NB4 (cell line): ENCODE measurements around the gene UCK2.

Source experiments
- DNase-seq: peaks from one replicate; pipeline ENCODE4 v3.0.0; 2010; ENCODE audit warnings: low read depth
- H3K4me3 ChIP-seq: one replicate; pipeline ENCODE4 v1.5.1; 2011; ENCODE audit warnings: mild to moderate bottlenecking, low read depth, low read length, moderate library complexity
- MYC ChIP-seq: IDR thresholded peaks from 2 replicates; pipeline ENCODE4 v1.6.1; 2011; ENCODE audit warnings: low read depth, low read length
- POLR2A ChIP-seq: IDR thresholded peaks from 2 replicates; pipeline ENCODE4 v1.6.1; 2011; ENCODE audit warnings: mild to moderate bottlenecking; ENCODE audit not compliant: insufficient read length; ENCODE audit errors: extremely low read depth
- TF ChIP-seq, protein P1 (sequence below): IDR thresholded peaks from one replicate; pipeline ENCODE4 v1.5.1; 2012; ENCODE audit warnings: low read depth, low read length
- TF ChIP-seq, protein P2 (sequence below): IDR thresholded peaks from 2 replicates; pipeline ENCODE4 v1.6.1; 2011; ENCODE audit warnings: low read depth, low read length

The UCK2 gene

DNA sequence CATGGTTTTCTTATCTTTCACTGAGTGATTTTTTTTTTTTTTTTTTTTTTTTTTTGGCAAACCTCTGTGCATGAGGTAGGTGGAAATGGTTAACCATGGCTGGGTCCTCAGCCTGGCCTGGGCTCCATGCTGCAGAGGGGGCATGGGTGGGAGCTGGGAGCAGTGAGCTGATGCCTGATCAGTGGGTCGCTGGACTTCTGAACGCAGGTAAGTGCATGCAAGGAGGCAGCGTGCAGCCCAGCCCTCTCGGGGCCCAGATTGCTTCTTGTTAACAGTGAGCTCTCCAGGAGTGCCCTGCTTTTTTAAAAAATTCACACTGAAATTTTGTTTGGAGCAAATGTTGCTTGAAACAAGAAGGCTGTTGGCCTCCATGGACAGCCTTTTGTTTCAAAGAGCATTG, 75.2 kb downstream of the UCK2 start:
- H3K4me3 ChIP-seq: no peak overlapping the region
- TF ChIP-seq, protein P1, sequence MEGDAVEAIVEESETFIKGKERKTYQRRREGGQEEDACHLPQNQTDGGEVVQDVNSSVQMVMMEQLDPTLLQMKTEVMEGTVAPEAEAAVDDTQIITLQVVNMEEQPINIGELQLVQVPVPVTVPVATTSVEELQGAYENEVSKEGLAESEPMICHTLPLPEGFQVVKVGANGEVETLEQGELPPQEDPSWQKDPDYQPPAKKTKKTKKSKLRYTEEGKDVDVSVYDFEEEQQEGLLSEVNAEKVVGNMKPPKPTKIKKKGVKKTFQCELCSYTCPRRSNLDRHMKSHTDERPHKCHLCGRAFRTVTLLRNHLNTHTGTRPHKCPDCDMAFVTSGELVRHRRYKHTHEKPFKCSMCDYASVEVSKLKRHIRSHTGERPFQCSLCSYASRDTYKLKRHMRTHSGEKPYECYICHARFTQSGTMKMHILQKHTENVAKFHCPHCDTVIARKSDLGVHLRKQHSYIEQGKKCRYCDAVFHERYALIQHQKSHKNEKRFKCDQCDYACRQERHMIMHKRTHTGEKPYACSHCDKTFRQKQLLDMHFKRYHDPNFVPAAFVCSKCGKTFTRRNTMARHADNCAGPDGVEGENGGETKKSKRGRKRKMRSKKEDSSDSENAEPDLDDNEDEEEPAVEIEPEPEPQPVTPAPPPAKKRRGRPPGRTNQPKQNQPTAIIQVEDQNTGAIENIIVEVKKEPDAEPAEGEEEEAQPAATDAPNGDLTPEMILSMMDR: no peak
- TF ChIP-seq, protein P2, sequence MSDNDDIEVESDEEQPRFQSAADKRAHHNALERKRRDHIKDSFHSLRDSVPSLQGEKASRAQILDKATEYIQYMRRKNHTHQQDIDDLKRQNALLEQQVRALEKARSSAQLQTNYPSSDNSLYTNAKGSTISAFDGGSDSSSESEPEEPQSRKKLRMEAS: no peak
- no peak for TF ChIP-seq MYC
- no peak for TF ChIP-seq POLR2A
- DNase-seq: no peak

DNA sequence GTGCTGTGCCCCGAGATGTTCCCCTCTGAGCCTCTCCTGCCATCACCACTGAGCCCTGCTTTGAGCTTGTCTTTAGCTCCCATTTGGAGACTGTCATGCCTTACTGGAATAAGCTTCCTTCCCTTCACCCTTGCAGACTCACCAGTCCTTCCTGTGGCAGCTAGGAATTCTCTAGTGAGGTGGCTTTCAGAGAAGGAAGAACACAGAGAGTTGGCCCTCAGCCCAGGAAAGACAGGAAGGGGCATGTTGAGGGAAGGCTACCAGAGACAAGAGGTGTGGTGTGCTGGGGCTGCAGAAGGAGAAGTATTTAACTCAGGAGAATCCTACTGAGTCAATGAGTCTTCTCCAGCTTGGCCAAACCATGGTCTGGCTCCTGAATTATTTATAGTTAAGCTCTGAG, 76.3 kb downstream of the UCK2 start:
- no peak for DNase-seq
- no peak for TF ChIP-seq POLR2A
- TF ChIP-seq, protein P2: no peak
- TF ChIP-seq, protein P1: no peak
- no peak for TF ChIP-seq MYC
- no peak overlapping the region for H3K4me3 ChIP-seq

DNA sequence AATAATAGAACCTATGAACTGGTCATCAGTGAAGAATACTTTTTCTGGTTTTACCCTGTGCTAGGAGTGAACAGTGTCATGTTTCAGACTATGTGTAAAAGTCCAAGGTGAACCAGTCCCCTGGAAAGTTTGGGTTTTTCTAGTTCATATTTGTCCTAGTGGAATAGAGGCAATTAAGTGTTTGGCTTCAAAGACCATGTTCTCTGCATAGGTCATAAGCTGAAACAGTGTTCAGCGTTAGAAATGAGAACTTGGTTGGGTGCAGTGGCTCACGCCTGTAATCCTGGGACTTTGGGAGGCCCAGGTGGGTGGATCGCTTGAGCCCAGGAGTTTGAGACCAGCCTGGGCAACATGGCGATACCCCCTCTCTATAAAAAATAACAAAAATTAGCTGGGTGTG, 77.5 kb downstream of the UCK2 start:
- H3K4me3 ChIP-seq: no peak overlapping the region
- TF ChIP-seq, protein P2: no peak
- TF ChIP-seq POLR2A: no peak
- TF ChIP-seq, protein P1: no peak
- TF ChIP-seq MYC: no peak
- no peak for DNase-seq

DNA sequence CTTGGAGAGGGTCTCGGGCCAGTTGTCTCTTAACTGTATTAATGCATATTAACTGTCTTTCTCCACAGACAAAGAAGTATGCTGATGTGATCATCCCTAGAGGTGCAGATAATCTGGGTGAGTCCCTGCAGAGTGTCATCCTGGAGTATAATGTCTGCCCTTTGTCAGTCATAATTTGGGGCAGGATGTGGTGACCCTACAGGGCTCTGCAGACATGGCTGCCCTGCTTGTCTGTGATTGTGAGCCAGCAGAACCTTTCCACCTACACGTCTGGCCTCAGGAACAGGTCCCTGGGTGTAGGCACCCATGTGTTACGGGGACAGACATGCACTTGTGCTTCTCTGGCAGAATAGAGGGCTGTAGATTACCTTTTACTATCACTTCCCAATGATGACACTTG, 78.4 kb downstream of the UCK2 start:
- H3K4me3 ChIP-seq: no peak overlapping the region
- no peak for TF ChIP-seq POLR2A
- TF ChIP-seq, protein P1: no peak
- DNase-seq: no peak

DNA sequence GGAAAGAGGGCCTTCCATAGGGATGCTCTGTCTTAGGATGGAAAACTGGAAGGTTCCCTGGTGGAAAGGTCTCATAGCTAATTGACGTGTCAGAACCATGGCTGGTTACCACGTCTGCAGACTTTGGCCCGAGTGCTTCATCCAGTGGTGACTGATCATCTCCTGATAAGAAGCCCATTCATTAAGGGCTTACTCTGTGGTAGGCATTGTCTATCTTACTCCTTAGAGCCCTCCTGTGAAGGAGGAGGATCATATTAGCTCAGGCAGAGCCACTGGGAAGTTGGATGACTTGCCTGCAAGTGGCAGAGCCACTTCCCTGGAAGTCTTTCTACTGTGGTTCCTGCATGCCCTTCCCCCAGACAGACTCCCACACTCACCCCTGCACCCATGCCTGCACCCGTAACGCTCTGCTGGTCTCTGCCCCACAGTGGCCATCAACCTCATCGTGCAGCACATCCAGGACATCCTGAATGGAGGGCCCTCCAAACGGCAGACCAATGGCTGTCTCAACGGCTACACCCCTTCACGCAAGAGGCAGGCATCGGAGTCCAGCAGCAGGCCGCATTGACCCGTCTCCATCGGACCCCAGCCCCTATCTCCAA, 79.9 kb downstream of the UCK2 start:
- H3K4me3 ChIP-seq: no peak overlapping the region
- TF ChIP-seq, protein P1: no peak
- no peak for TF ChIP-seq POLR2A
- TF ChIP-seq, protein P2: no peak
- TF ChIP-seq MYC: no peak
- no peak for DNase-seq

DNA sequence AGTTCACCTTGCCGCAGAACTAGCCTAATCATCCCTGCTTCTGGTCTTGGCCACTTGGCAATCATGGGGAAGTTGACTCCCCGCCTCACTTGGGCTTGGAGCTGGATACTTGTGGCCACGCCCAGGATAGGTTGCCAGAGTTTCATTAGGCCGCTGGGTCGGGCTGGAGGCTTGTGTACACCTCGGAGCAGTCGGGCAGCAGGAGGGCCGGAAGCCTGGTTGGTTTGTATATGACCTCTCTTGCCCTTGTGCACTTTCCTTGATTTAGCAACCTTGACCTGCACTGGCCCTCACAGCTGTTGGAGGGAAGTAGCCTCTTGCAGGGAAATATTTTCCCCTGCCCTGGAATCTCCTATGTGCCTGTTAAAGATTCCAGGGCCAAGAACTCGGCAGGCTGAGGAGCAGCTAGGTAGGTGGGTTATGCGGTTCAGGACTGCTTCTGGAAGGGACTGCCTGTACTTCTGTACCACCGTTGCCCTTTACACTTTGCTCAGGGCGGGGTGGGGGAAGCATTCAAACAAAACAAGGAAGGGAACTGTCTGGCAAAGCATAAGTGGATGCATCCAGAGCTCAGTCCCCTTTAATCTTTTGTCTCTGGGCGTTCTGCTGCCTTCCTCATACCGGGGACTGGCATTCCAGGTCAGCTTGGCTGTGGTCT, 83.5 kb downstream of the UCK2 start:
- TF ChIP-seq MYC: no peak
- no peak for TF ChIP-seq POLR2A
- TF ChIP-seq, protein P1: no peak
- TF ChIP-seq, protein P2: no peak
- H3K4me3 ChIP-seq: no peak overlapping the region
- DNase-seq: no peak
